GM15510 (cell line): ENCODE data around the gene SYNDIG1.

Experiments
- POLR2A ChIP-seq: IDR thresholded peaks from 3 replicates; pipeline ENCODE4 v1.6.1; 2011; ENCODE audit warnings: borderline replicate concordance; ENCODE audit not compliant: insufficient read length; ENCODE audit errors: extremely low read depth

Gene SYNDIG1

GRCh38 chr20:24492031-24492607 lies 22.7 kb downstream of the SYNDIG1 start:
- no peak for TF ChIP-seq POLR2A

DNA sequence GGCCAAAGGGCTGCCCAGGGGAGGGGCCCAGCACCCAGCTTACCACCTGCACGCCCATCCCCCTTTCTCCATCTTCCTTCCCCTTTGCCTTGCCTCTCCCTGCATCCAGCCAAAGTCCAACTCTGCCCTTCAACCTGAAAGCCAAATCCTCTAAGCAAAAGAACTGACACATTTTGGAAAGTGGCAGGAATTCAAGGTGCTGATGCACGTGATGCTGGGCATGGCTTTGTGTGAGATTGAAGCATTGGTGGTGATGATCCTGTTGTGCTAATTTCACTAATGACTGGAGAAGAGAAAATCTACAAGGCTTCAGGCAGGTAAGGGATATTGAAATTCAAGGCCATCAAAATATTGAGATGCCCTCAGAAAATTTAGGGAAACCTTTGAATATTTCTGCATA lies 23.3 kb downstream of the SYNDIG1 start:
- no peak for TF ChIP-seq POLR2A

GRCh38 chr20:24493181-24493580 lies 23.8 kb downstream of the SYNDIG1 start:
- TF ChIP-seq POLR2A = no peak

- no peak for TF ChIP-seq POLR2A
These were observed 24.4 kb downstream of the SYNDIG1 start for GRCh38 chr20:24493661-24494459.

DNA sequence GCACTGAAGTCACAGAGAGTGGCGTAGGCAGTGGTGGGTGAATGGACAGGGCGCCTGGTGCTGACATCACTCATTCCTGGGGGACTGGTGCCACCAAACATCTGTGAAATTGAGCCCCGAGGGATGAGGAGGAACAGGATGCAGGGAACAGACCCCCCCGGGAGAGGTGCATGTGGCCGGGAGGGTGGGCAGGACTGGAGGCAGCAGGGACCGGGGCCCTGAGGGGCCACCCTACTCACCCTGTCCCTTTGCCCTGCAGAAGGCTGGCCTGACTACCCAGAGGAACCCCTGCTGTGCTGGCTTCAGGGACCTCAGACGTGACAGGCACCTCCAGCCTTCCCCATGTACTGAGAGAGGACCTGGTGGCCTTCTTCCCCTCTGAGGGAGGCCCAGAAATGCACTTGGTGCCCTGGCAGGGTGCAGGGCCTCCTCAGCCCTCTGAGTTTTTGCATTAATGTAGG lies 25.1 kb downstream of the SYNDIG1 start:
- no peak for TF ChIP-seq POLR2A

DNA sequence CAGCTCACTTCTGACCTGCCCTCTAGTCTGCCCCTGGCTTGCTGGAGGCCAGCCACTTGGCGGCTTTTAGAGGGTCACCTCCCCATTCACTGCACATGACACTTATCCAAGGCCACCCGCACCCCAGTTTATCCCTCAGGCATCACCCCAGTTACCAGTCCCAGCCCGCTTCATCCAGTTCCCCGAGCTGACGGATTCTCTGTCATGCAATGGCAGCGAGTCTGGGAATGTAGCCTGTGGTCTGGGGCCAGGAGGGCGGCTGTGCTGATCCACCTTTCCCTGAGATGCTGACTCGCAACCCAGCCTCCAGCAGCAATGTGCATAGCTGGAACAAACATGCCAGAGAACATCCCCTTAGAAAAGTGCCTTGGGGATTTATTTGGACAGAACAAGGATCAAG lies 25.8 kb downstream of the SYNDIG1 start:
- no peak for TF ChIP-seq POLR2A

- no peak for TF ChIP-seq POLR2A
These were observed 28.4 kb downstream of the SYNDIG1 start for GRCh38 chr20:24497851-24498250.

GRCh38 chr20:24498641-24499040 lies 29.2 kb downstream of the SYNDIG1 start:
- TF ChIP-seq POLR2A = no peak

DNA sequence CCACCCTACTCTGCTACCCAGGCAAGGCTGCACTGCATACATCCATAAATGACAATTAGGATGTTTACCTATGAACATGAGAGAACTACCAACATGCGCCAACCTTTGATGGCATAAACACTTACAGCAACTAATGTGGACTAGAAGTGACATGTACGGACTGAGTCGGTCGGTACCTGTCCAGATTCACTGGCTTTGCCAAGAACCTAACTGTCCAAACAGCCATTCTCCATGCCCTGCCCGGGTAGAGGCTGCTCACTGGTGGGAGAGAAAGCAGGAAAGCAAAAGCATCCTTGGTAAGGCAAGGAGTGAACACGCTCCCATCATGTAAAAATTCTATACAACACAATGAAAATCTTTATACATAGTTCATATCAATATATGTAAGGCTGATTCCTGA lies 30.0 kb downstream of the SYNDIG1 start:
- TF ChIP-seq POLR2A = no peak

- no peak for TF ChIP-seq POLR2A
These were observed 32.5 kb downstream of the SYNDIG1 start for GRCh38 chr20:24501764-24502556.

DNA sequence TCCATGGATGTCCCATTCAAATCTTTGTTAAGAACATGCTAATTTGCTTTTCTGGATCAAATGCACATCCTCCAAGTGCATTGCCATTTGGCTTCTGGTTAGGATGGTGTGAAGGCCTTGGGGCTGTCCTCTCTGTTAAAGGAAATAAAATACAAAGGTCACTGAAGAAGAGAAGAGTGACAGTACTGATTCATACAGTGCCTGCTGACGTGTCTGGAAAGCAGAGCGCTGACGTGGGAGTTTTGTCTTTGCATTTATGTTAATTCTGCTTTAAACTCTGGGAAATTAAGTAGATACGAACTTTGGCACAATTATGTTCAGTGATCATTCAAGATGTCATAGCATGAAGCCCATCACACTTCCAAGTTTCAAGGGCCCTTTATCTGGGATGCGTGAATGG lies 33.2 kb downstream of the SYNDIG1 start:
- TF ChIP-seq POLR2A = no peak

DNA sequence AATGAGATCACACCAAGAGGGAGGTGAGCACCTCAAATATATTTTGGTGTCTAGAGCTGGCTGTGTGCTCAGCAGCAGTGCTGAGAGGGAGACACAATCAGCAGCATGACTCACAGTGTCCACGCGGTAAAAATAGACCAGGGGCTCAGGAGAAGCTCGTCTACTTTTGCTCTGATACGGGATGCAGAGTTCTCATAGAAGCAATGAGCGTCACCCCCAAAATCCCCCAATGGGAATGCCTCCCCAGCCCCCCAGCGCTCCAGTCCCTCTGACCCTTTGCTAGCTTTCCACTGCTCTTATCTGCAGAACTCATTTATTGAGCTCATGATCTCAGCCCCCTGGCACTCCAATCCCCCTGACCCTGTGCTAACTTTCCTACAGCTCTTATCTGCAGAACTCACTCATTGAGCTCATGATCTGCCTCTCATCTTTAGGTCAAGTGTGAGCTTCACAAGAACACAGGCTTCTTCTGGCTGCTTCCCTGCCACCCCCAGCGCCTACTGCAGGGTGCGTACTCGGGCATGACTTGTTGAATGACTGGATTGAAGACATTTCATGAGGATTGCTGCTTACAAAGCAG lies 34.0 kb downstream of the SYNDIG1 start:
- TF ChIP-seq POLR2A = no peak

- TF ChIP-seq POLR2A = no peak
These were observed 35.2 kb downstream of the SYNDIG1 start for GRCh38 chr20:24504331-24505285.

- no peak for TF ChIP-seq POLR2A
These were observed 36.7 kb downstream of the SYNDIG1 start for GRCh38 chr20:24506146-24506545.
